ENCODE measurements around the gene GAD1.

Gene GAD1

GRCh38 chr2:170818036-170818751 is 1.5 kb downstream of the GAD1 start:
- no peak for DNase-seq (ENCODE audit: low read depth)

- DNase-seq (ENCODE audit: low read depth), result no peak
Measured at GRCh38 chr2:170818752-170819470, 2.2 kb downstream of the GAD1 start.

- no peak for DNase-seq (ENCODE audit: low read depth)
Measured at GRCh38 chr2:170819680-170820664, 3.3 kb downstream of the GAD1 start.

GRCh38 chr2:170820757-170821530 is 4.3 kb downstream of the GAD1 start:
- DNase-seq (ENCODE audit: low read depth), result no peak

GRCh38 chr2:170821531-170822289 is 5.0 kb downstream of the GAD1 start:
- DNase-seq (ENCODE audit: low read depth), result no peak

GRCh38 chr2:170822290-170823087 is 5.8 kb downstream of the GAD1 start:
- no peak for DNase-seq (ENCODE audit: low read depth)

GRCh38 chr2:170823088-170823897 is 6.6 kb downstream of the GAD1 start:
- DNase-seq (ENCODE audit: low read depth), result no peak

- no peak for DNase-seq (ENCODE audit: low read depth)
Measured at GRCh38 chr2:170823898-170824215, 7.2 kb downstream of the GAD1 start.

- no peak for DNase-seq (ENCODE audit: low read depth)
Measured at GRCh38 chr2:170824526-170825015, 7.9 kb downstream of the GAD1 start.

GRCh38 chr2:170827841-170828532 is 11.3 kb downstream of the GAD1 start:
- no peak for DNase-seq (ENCODE audit: low read depth)

GRCh38 chr2:170828533-170828916 is 11.8 kb downstream of the GAD1 start:
- no peak for DNase-seq (ENCODE audit: low read depth)

GRCh38 chr2:170829036-170829435 is 12.3 kb downstream of the GAD1 start:
- no peak for DNase-seq (ENCODE audit: low read depth)

GRCh38 chr2:170830166-170830565 is 13.5 kb downstream of the GAD1 start:
- DNase-seq (ENCODE audit: low read depth), result no peak

- no peak for DNase-seq (ENCODE audit: low read depth)
Measured at GRCh38 chr2:170831115-170831514, 14.4 kb downstream of the GAD1 start.

GRCh38 chr2:170836027-170836426 is 19.3 kb downstream of the GAD1 start:
- peak; percentile 10 for DNase-seq (ENCODE audit: low read depth)

- no peak for DNase-seq (ENCODE audit: low read depth)
Measured at GRCh38 chr2:170840717-170841210, 24.1 kb downstream of the GAD1 start.

- DNase-seq (ENCODE audit: low read depth), result peak; percentile 17
Measured at GRCh38 chr2:170842785-170843184, 26.1 kb downstream of the GAD1 start.

GRCh38 chr2:170843656-170844055 is 27.0 kb downstream of the GAD1 start:
- peak; percentile 7 for DNase-seq (ENCODE audit: low read depth)

Data from amniotic epithelial cell (primary cell).